ENCODE data around the gene CNTNAP2.

- no peak for TF ChIP-seq CTCF (IDR thresholded peaks at IDR 0.05 in 4 of 5, conservative IDR thresholded peaks at IDR 0.05 in 1 of 5)
- TF ChIP-seq POLR2A (IDR thresholded peaks at IDR 0.05) = no peak
Measured at GRCh38 chr7:146725520-146725919, 608.9 kb downstream of the CNTNAP2 start.

All from gastrocnemius medialis (tissue), 4 donors.